PC-9 (cell line): ENCODE results near the gene PLCD3.

Experiments
- CTCF ChIP-seq: fragments of 200-600 bp; sonication (generic); conservative IDR thresholded peaks from 2 replicates; pipeline ENCODE4 v1.6.1; 2017; ENCODE audit warnings: mixed run types, antibody characterized with exemption, mild to moderate bottlenecking, moderate library complexity
- EZH2 ChIP-seq: fragments of 200-600 bp; sonication (generic); IDR thresholded peaks from 2 replicates; pipeline ENCODE4 v1.8.0; 2017; ENCODE audit warnings: antibody characterized with exemption, low read depth

GRCh38 chr17:45104497-45104896, 27.8 kb downstream of the PLCD3 start:
- TF ChIP-seq CTCF (no peak), EZH2 (no peak)
